ENCODE data around the gene RNASEH2A.
"Not testable (repeated sequence)": the region's sequence is repeated elsewhere in the genome, so short reads cannot be mapped to it uniquely, and the experiment has no call there.

The RNASEH2A gene

GRCh38 chr19:12834566-12834943 lies 28.2 kb downstream of the RNASEH2A start, which contains the start of gene RTBDN:
Gene RTBDN, minus strand, starts transcription at chr19:12834579. Its CDS starts 4,600 bp downstream, at chr19:12829979.
- DNase-seq, result no peak

- peak; percentile 53 for DNase-seq
Observed at GRCh38 chr19:12834976-12835757, 28.8 kb downstream of the RNASEH2A start.

- DNase-seq, result no peak
Observed at GRCh38 chr19:12836529-12836863, 30.1 kb downstream of the RNASEH2A start.

GRCh38 chr19:12837225-12837624 lies 30.8 kb downstream of the RNASEH2A start:
- DNase-seq, result no peak

GRCh38 chr19:12838182-12838885 lies 31.9 kb downstream of the RNASEH2A start, which contains the start of gene MAST1:
Gene MAST1, plus strand, starts transcription at chr19:12838515. Its CDS starts 58 bp downstream, at chr19:12838573.
- peak; percentile 72 for DNase-seq

GRCh38 chr19:12838886-12839756 lies 32.7 kb downstream of the RNASEH2A start:
- peak; percentile 44 for DNase-seq

- DNase-seq, result peak; percentile 87
Observed at GRCh38 chr19:12840091-12841079, 34.0 kb downstream of the RNASEH2A start.

- peak; percentile 54 for DNase-seq
Observed at GRCh38 chr19:12841094-12841493, 34.7 kb downstream of the RNASEH2A start.

GRCh38 chr19:12842511-12842910 lies 36.1 kb downstream of the RNASEH2A start:
- DNase-seq, result no peak

- no peak for DNase-seq
Observed at GRCh38 chr19:12843328-12843727, 36.9 kb downstream of the RNASEH2A start.

GRCh38 chr19:12843999-12844732 lies 37.8 kb downstream of the RNASEH2A start:
- no peak for DNase-seq

- DNase-seq, result not testable (repeated sequence)
Observed at GRCh38 chr19:12846613-12847012, 40.2 kb downstream of the RNASEH2A start.

- peak; percentile 95 for DNase-seq
Observed at GRCh38 chr19:12847159-12848139, 41.1 kb downstream of the RNASEH2A start.

- DNase-seq, result no peak
Observed at GRCh38 chr19:12856653-12857052, 50.3 kb downstream of the RNASEH2A start.

- DNase-seq, result no peak
Observed at GRCh38 chr19:12858041-12858928, 51.9 kb downstream of the RNASEH2A start.

- no peak for DNase-seq
Observed at GRCh38 chr19:12859546-12859945, 53.2 kb downstream of the RNASEH2A start.
